HepG2 (cell line): ENCODE results near the gene NKX1-1.

Source experiments
- DNMT1 ChIP-seq: sonication (generic); formaldehyde crosslinking; IDR thresholded peaks from 2 replicates; pipeline ENCODE4 v1.5.1; 2020; ENCODE audit warnings: mild to moderate bottlenecking, missing genetic modification reagents
- MED8 ChIP-seq: sonication (generic); formaldehyde crosslinking; IDR thresholded peaks from 2 replicates; pipeline ENCODE4 v1.8.1; 2023; ENCODE audit warnings: mild to moderate bottlenecking, missing genetic modification reagents; ENCODE audit not compliant: insufficient replicate concordance
- MTF1 ChIP-seq: sonication (generic); formaldehyde crosslinking; IDR thresholded peaks from 2 replicates; pipeline ENCODE4 v1.5.0; 2020; ENCODE audit warnings: missing genetic modification reagents
- NCOA1 ChIP-seq: sonication (generic); formaldehyde crosslinking; IDR thresholded peaks from 2 replicates; pipeline ENCODE4 v1.9.0; 2021; ENCODE audit warnings: missing genetic modification reagents
- NR3C1 ChIP-seq: sonication (generic); formaldehyde crosslinking; IDR thresholded peaks from 2 replicates; pipeline ENCODE4 v1.4.0; 2020; ENCODE audit warnings: missing genetic modification reagents
- POLR2AphosphoS5 ChIP-seq: IDR thresholded peaks from 2 replicates; pipeline ENCODE4 v1.6.1; 2012; ENCODE audit warnings: low read depth, low read length
- RARA ChIP-seq: IDR thresholded peaks from 2 replicates; pipeline ENCODE4 v1.6.1; 2016; ENCODE audit warnings: missing genetic modification reagents, missing compliant biosample characterization
- TARDBP ChIP-seq: sonication (generic); formaldehyde crosslinking; IDR thresholded peaks from 2 replicates; pipeline ENCODE4 v1.8.0; 2022; ENCODE audit warnings: mild to moderate bottlenecking, missing genetic modification reagents

GRCh38 chr4:1406394-1406980 lies at the start of gene NKX1-1:
- TF ChIP-seq DNMT1 (CRISPR knock-in tag) (no peak), NR3C1 (CRISPR knock-in tag) (no peak), RARA (CRISPR knock-in tag) (no peak), MTF1 (CRISPR knock-in tag) (no peak), TARDBP (no peak), POLR2AphosphoS5 (no peak), NCOA1 (CRISPR knock-in tag) (no peak), MED8 (CRISPR knock-in tag) (no peak)
